GM19239 (cell line): ENCODE measurements around the gene ABLIM2.
A peak's percentile ranks its signal among the peaks of the same experiment; 100 is the strongest.

ENCODE experiments used
- DNase-seq: peaks from one replicate; pipeline ENCODE4 v3.0.0; 2011; ENCODE audit warnings: low spot score; ENCODE audit not compliant: insufficient read length
- FAIRE-seq: peaks from 2 replicates; lab custom pipeline; 2011; peaks lifted over from hg19 to GRCh38; lab: Jason Lieb, UNC

Gene ABLIM2

DNA sequence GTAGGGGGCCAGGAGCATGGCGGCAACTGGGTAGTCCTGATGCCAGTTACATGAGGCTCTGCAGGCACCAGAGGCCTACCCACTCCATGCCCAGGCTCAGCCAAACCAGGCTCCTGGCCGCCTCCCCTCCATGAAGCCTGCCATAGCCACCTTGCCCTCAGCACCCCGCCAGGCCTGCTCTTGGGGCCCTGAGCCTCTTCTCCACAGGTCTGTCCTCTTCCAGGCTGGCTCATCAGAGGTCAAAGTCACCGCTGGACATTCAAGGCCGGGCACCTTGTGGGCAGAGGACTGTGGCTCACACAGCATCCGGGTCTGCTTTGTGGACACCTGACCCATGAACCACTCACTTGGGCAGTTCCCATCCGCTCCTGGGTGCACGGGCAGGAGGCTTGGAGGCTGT lies 158.9 kb downstream of the ABLIM2 start:
- DNase-seq (no peak), FAIRE-seq (no peak)

GRCh38 chr4:7999279-7999678 lies 159.3 kb downstream of the ABLIM2 start:
- DNase-seq = no peak
- FAIRE-seq = no peak

DNA sequence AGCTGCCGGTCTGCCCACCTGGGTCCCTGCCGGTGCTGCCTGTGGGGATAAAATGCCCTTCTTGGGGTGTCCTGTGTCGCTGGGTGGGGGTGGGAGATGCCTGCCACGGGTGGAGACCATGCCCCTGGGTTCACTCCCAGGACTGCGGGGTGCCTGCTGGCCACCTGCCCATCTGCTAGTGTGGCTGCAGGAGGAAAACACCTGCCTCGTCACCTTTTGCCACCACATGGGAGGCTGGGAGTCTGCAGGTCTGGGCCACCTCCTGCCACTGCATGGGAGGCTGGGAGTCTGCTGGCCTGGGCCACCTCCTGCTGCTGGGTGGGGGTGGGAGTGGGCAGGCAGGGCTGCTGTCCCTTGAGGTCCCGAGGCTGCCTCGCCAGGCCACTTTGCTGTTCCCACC lies 160.2 kb downstream of the ABLIM2 start:
- FAIRE-seq = no peak
- no peak for DNase-seq

GRCh38 chr4:7995866-7996265 lies 162.7 kb downstream of the ABLIM2 start:
- DNase-seq = no peak
- no peak for FAIRE-seq

GRCh38 chr4:7995135-7995534 lies 163.5 kb downstream of the ABLIM2 start:
- no peak for FAIRE-seq
- DNase-seq = no peak

DNA sequence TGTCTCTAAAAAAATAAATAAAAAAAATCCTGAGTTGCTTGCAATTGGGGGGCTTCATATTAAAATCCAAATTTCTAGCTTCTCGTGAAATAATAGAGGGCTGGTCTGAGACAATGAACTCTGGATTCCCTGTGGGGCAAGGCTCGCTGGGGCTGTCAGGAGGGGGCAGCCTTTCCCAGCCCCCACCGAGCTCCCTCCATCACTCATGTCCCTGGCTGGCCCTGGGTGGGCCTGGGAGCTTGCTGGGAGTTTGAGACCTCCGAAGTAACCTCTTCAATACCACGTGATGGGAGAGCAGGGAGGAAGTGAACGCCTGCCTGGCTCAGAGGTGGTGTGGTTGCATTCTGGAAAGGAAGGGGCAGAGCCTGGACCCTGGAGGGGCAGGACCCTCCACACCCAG lies 164.9 kb downstream of the ABLIM2 start:
- DNase-seq (no peak), FAIRE-seq (no peak)

DNA sequence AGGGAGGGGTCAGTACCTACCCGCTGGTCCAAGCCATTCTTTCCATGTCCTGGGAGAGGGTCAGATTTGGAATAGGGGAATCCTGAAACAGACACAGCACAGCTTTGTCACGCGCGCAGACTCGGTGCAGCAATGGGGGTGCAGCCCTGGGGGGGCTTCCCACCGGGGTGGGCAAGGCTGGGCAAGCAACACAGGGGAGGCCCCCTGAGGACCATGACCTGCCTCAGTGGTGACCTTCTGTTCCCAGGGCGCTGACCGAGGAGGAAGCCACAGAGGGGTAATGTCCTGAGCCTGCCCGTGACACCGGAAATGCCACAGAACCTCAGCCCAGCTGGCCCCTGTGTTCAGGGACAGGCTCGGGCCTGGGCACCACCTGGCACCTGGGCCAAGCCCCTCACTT lies 165.8 kb downstream of the ABLIM2 start:
- DNase-seq (no peak), FAIRE-seq (no peak)

DNA sequence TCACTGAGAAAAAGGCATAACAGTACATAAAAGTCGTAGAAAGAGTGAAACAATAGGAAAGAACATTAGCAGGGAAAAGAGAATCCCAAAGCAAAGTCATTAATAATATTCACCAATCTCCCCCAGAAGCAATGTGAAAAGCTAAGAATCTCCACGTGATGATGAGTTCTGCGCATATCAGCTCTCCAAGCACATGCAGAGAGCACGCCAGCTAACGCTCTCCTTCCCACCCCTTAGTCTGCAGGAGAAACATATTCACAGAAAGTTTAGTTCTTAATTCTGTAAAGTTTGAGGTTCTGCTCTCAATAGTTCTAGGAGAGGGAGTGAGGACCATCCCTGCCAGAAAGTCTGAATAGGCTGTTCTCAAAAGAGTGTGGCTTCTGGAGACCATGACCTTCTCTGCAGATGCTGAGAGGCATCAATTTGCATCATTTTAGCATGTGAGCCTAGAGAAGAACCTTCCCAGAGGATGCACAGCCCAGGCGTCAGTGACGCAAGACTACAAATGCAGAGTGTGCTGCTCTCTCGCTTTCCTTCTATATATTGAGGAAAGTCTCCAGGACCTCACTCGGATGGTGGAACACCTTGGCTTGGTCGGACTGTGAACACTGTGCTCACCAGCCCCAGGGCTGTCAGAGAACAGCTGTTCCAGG lies 167.7 kb downstream of the ABLIM2 start:
- no peak for FAIRE-seq
- DNase-seq = no peak

DNA sequence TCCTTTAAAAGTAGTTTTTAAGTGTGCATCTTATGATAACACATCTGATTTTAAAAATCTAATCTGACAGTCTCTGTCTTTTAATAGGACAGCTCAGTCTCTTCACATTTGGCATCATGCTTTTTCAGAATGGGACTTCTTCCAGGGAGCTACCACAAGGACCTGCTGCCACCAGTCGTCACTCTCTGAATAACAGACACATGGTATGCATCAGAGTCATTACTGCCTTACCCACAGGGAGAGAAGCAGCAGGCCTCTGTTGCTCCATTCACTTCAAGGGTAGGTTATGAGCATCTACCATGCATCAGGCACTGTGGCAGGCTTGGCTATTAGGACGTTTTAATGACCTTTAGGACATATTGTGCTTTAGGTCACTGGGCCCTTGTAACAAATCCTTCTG lies 169.0 kb downstream of the ABLIM2 start:
- DNase-seq (no peak), FAIRE-seq (no peak)

- DNase-seq (no peak), FAIRE-seq (no peak)
These were observed 170.2 kb downstream of the ABLIM2 start for GRCh38 chr4:7988437-7988836.

- peak; percentile 79 for DNase-seq
- FAIRE-seq = peak; percentile 92
These were observed 171.2 kb downstream of the ABLIM2 start for GRCh38 chr4:7987148-7987989.

DNA sequence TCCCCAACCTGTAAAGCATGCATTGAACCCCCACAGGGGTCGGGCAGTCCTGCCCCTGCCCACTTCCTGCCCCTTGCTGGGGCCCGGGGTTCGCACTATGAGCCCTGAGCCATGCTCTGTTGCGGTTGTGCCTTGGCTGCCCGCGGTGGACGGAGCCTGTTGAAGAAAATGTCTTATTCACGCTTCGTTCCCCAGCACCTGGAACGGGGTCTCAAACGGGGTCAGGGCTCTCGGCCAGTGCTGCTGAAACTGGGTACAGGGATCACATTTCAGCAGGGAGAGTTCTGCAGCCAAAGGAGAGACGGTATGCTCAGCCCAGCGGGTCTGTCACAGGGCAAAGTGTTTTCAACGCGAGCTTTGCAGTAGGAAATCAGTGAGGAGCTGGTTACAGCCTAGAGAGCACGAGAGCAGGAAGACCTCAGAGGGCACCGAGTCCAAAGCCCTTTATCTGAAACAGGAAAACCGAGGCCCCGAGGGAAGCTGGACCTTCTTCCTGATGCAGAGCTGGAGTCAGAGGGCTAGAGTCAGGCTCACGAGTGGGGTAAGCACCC lies 172.6 kb downstream of the ABLIM2 start:
- no peak for FAIRE-seq
- DNase-seq = no peak

DNA sequence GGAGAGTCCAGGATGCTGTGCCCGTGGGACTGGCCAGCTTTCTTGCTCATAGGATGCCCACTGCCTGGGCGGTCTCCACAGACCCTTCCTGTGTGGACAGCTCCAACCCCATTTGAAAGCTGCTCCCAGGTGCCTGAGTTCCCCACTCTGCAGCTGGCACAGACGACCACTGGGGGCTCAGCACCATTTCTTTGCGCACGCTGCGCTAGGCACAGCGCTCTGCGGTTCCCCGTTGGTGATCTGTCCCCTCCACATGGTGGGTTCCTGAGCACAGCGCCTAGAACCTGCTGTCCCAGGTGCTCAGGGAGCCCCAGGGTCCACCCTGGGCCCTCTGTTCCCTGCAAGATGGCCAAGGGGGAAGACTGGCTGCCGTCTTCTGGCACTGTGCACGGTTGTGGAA lies 173.5 kb downstream of the ABLIM2 start:
- FAIRE-seq (no peak), DNase-seq (no peak)

- FAIRE-seq = no peak
- DNase-seq = no peak
These were observed 174.2 kb downstream of the ABLIM2 start for GRCh38 chr4:7984286-7984925.

GRCh38 chr4:7983296-7983695 lies 175.3 kb downstream of the ABLIM2 start:
- no peak for DNase-seq
- no peak for FAIRE-seq

GRCh38 chr4:7981738-7982394 lies 176.7 kb downstream of the ABLIM2 start:
- FAIRE-seq = no peak
- DNase-seq = no peak

GRCh38 chr4:7980036-7980435 lies 178.6 kb downstream of the ABLIM2 start:
- FAIRE-seq = no peak
- no peak for DNase-seq

DNA sequence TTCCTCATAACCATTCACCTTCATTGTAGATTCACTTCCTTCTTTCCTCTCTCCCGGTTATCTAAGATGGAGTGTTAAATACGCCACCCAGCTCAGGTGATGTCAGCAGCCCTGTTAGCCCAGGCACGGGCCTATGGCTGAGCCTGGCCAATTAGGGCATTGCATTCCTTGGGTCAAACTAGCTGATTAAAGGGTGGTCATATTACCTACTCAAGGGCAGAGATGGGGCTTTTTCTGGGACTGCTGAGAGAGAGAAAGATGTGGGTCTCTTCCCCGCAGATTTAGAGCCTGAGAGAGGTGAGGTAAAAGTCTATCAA lies 179.0 kb downstream of the ABLIM2 start:
- DNase-seq = no peak
- no peak for FAIRE-seq

- FAIRE-seq (no peak), DNase-seq (no peak)
These were observed 179.5 kb downstream of the ABLIM2 start for GRCh38 chr4:7978907-7979651.

GRCh38 chr4:7978489-7978888 lies 180.1 kb downstream of the ABLIM2 start:
- FAIRE-seq (no peak), DNase-seq (no peak)
